ENCODE measurements around the gene NTM. TPM values are rescaled to one million over a fixed set of nuclear protein-coding genes. Genes with fewer than 3 reads are reported as not detected.

NTM gene
- total RNA-seq, 1 experiment from 2014 or later, result not detected

DNA sequence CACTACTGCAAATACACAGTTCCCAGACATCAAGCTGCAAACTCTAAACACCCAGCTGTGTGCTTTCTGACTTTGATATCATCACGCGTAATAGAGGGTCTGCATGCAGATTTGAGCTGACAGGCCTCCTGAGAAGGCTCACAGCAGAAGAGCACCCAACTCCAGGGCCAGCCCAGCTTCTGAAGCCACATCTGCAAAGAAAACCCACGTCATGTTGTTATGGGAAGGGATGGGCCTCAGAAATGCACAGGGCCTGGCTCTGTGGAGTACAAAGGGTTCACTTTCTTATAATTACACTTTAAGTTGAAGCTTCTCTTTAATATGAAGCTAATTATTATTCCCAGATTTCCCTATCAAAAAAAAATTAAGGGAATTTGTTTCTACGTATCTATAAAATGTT, 927.9 kb downstream of the NTM start:
- Histone ChIP-seq H3K4me1 (ENCODE audit: control insufficient read depth in 1 of 2, insufficient read depth in 2 of 2, low read length in 2 of 2) (no peaks in the 10 kb centered on the region), H2AFZ (ENCODE audit: low read depth, low read length, poor library complexity, severe bottlenecking) (no peak overlapping the region), H3K79me2 (ENCODE audit: insufficient read depth, low read length) (no peaks in the 10 kb centered on the region), H3K4me3 (replicated peaks in 1 of 2; ENCODE audit: low read depth in 1 of 2, low read length in 2 of 2) (no peak overlapping the region), H3K9me2 (ENCODE audit: insufficient read depth) (no peaks in the 10 kb centered on the region), H3K9me3 (ENCODE audit: control insufficient read depth in 1 of 2, insufficient read depth in 1 of 2, low read depth in 1 of 2, low read length in 2 of 2) (peaks cover 9 to 20% of the 10 kb centered on the region in 2 experiments; a peak in 2 of 4 replicates), H3K36me3 (ENCODE audit: control insufficient read depth in 1 of 2, insufficient read depth in 2 of 2, low read length in 2 of 2) (no peaks in the 10 kb centered on the region), H3K9ac (ENCODE audit: low read length) (no peak overlapping the region), H3K27ac (ENCODE audit: low read depth, low read length) (no peak overlapping the region), H3K4me2 (ENCODE audit: low read length) (no peak overlapping the region), H3K27me3 (ENCODE audit: insufficient read depth, low read length) (no peaks in the 10 kb centered on the region), H4K20me1 (ENCODE audit: insufficient read depth) (no peaks in the 10 kb centered on the region)
- ATAC-seq (no peak), DNase-seq (ENCODE audit: low read depth, low spot score) (no peak)
- intact Hi-C loops (cut with micrococcal nuclease), result no loop called here
- POLR2A ChIA-PET, result no interaction called here
- CTCF ChIA-PET, result no interaction called here
- RAD21 ChIA-PET (ENCODE audit: low non-redundant PET in 1 of 2, low total read pairs in 2 of 2, uncharacterized antibody in 2 of 2, unreplicated experiment in 2 of 2), result no interaction called here
- no TSS peak for BruUV-seq (replicated peaks)
- TF ChIP-seq YY1 (IDR thresholded peaks at IDR 0.05; ENCODE audit: extremely low read depth, insufficient replicate concordance, low read depth, low read length) (no peak), TCF7L2 (IDR thresholded peaks at IDR 0.05; ENCODE audit: borderline replicate concordance, extremely low read depth, insufficient read depth, insufficient read length) (no peak), ZFX (IDR thresholded peaks at IDR 0.05) (no peak), FOSL1 (IDR thresholded peaks at IDR 0.05; ENCODE audit: low read depth) (no peak), CEBPB (IDR thresholded peaks at IDR 0.05; ENCODE audit: low read depth) (no peak), EZH2 (IDR thresholded peaks at IDR 0.05) (no peak), RAD21 (IDR thresholded peaks at IDR 0.05; ENCODE audit: low read depth) (no peak), SIN3A (IDR thresholded peaks at IDR 0.05; ENCODE audit: low read depth) (no peak)
- TF ChIP-seq, protein P1, sequence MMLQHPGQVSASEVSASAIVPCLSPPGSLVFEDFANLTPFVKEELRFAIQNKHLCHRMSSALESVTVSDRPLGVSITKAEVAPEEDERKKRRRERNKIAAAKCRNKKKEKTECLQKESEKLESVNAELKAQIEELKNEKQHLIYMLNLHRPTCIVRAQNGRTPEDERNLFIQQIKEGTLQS (IDR thresholded peaks at IDR 0.05), result no peak
- TF ChIP-seq, protein P2, sequence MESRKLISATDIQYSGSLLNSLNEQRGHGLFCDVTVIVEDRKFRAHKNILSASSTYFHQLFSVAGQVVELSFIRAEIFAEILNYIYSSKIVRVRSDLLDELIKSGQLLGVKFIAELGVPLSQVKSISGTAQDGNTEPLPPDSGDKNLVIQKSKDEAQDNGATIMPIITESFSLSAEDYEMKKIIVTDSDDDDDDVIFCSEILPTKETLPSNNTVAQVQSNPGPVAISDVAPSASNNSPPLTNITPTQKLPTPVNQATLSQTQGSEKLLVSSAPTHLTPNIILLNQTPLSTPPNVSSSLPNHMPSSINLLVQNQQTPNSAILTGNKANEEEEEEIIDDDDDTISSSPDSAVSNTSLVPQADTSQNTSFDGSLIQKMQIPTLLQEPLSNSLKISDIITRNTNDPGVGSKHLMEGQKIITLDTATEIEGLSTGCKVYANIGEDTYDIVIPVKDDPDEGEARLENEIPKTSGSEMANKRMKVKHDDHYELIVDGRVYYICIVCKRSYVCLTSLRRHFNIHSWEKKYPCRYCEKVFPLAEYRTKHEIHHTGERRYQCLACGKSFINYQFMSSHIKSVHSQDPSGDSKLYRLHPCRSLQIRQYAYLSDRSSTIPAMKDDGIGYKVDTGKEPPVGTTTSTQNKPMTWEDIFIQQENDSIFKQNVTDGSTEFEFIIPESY (IDR thresholded peaks at IDR 0.05; ENCODE audit: extremely low read depth, insufficient replicate concordance, low read length), result no peak

Data from HCT116 (cell line).